Fibroblast of skin of scalp (primary cell): ENCODE data around the gene RPUSD4. TPM values are rescaled to one million over a fixed set of nuclear protein-coding genes. Genes with fewer than 3 reads are reported as not detected.
A peak's percentile ranks its signal among the peaks of the same experiment; 100 is the strongest.
"Not testable (repeated sequence)": the region's sequence is repeated elsewhere in the genome, so short reads cannot be mapped to it uniquely, and the experiment has no call there.

ENCODE experiments used
- DNase-seq: peaks from one replicate; pipeline ENCODE4 v3.0.0-alpha.2; 2013
- polyA plus RNA-seq, 2 experiments: library from polyadenylated mRNA; unstranded; fragments of 120-200 nt; gene quantifications; one replicate each; pipeline ENCODE4 v1.2.1, GENCODE V29; 2013; ENCODE audit not compliant: insufficient read length in 2 of 2

RPUSD4 gene
- 19.6 TPM for polyA plus RNA-seq (2013, experiment 1 of 2; ENCODE audit: insufficient read length)
- polyA plus RNA-seq (2013, experiment 2 of 2; ENCODE audit: insufficient read length): 19.1 TPM

GRCh38 chr11:126211236-126212088, at the start of gene RPUSD4, which contains the start of gene FAM118B:
TSS of gene RPUSD4 (minus strand) at chr11:126211650. CDS start at chr11:126211638, 12 bp downstream.
TSS of gene FAM118B (plus strand) at chr11:126211782. CDS start at chr11:126235002, 23,220 bp downstream.
- peak; percentile 96 for DNase-seq

GRCh38 chr11:126257764-126258163, 46.3 kb upstream of the RPUSD4 start:
- peak; percentile 40 for DNase-seq

DNA sequence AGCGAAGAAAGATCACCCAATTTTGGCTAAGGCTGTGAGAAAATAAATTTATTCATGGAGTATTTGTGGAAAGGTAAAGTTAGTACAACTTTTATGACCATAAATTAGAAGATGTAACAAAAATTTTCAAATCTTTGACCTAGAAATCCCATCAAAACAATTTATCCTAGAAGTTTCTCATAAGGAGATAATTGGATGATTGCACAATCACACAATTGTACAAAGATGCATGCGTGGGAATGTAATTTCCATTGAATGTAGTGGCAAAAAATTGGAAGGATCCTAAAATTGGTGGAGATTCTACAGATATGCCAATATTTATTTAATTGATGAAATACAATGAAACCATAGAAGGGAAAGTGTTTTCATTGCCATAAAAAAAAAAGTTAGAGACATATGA, 45.7 kb upstream of the RPUSD4 start:
- DNase-seq: no peak

DNA sequence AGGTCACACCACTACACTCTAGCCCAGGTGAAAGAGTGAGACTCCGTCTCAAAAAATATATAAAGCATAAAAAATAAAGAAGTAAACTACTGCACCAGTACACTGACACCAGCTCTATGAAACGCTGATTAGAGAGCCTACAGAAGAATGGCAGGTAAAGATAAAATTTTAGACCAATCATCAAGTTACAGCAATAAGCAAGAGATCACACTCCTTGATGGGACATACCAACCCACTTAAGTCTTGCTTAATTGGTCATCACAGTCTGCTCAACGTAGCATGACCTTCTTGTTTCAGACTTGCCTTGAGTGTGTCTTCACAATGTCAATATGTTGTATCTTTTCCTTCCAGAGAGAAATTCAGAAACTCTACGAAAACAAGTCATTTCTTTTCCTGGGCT, 44.8 kb upstream of the RPUSD4 start:
- no peak for DNase-seq

DNA sequence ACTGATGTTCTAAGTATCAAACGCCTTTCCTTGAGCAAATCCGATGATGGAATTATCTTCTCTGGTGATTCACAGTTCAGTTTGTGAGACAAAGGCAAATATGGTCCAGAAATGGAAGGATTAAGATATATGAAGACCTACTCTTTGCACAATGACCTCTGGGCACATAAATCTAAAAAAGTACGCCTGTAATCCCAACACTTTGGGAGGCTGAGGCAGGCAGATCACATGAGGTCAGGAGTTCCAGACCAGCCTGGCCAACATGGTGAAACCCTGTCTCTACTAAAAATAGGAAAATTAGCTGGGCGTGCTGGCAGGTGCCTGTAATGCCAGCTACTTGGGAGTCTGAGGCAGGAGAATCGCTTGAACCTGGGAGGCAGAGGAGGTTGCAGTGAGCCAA, 44.1 kb upstream of the RPUSD4 start:
- DNase-seq: not testable (repeated sequence)

DNA sequence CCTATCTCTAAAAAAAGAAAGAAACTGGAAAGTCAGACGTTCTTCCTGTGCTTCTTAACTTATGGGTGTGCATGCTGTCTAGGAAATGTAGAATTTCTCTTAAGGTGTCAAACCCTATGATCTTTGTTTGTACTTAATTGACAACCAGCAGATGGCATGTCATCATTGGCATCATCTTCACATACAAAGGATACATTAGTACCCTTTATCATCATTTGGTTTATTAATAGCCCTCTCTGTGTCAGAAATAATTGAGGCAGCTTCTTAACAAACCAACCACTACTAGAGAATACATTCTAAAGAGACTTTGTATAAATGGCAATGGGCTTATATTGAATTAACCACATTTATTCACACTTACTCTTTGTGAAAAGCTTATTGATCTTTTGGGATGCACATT, 43.4 kb upstream of the RPUSD4 start:
- DNase-seq: no peak

GRCh38 chr11:126253265-126253664, 41.8 kb upstream of the RPUSD4 start:
- no peak for DNase-seq

- DNase-seq: no peak
Observed at GRCh38 chr11:126246636-126247035, 35.2 kb upstream of the RPUSD4 start.

DNA sequence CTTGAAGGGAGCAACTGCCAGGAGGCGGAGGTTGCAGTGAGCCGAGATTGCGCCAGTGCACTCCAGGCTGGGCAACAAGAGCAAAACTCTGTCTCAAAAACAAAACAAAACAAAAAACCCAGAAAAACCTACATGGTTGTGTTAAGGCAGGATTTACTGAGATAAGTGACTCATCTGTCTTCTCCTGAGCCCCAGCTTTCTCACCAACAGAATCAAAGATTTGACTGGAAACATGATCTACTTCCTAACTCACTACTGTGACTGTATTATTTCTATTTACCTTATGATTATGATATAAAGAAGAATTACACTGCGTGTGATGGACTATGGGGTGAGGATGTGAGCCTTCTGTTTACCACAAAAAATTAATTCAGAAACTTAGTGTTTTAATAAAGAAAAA, 21.9 kb upstream of the RPUSD4 start:
- DNase-seq: no peak

DNA sequence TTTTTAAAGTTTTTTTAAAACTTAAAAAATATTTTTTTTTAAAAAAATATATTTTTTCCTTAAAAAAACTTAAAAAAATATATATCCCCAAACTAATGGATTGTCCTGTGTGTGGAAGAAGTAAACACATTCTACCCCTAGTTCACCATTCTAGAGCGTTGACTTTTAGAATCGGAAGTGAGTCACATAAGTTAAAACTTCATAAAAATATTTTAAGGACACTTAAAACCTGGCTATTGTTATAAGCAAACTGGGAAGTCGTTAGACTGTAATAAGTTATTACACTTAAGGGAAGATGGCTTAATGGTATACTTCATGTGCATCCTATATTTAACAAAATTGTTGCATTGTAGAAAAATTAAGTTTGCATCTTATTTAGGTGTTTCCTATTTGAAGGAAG, 21.2 kb upstream of the RPUSD4 start:
- DNase-seq: no peak

DNA sequence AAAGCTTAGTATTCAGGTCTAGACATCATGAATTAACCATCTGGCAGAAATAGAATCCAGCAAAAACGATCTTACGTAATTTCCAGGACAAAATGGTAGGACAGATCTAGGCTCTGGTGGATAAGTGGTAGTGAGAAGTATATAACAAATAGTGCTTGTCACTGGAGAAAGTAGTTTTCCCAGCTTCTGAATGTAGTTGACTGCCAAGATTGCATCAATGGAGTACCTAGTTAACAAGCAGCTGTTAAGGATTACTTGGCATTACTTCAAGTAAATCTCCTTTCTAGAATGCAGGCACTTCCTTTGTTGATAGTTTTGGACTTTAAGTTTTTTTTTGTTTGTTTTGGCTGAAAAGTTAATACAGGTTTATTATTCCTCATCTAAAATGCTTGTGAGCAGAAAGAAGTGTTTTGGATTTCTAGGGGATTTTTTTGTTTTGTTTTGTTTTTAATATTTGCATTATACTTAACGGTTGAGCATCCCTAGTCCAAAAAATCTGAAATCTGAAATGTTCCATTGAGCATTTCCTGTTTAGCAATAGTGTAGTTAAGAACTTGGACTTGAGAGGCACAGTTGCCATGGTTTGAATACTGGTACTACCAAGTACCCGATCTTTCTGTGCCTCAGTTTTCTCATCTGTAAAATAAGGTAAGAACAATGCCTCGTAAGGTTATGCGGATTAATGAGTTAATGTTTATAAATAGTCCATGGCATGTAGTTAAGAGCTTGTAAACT, 20.4 kb upstream of the RPUSD4 start:
- no peak for DNase-seq

DNA sequence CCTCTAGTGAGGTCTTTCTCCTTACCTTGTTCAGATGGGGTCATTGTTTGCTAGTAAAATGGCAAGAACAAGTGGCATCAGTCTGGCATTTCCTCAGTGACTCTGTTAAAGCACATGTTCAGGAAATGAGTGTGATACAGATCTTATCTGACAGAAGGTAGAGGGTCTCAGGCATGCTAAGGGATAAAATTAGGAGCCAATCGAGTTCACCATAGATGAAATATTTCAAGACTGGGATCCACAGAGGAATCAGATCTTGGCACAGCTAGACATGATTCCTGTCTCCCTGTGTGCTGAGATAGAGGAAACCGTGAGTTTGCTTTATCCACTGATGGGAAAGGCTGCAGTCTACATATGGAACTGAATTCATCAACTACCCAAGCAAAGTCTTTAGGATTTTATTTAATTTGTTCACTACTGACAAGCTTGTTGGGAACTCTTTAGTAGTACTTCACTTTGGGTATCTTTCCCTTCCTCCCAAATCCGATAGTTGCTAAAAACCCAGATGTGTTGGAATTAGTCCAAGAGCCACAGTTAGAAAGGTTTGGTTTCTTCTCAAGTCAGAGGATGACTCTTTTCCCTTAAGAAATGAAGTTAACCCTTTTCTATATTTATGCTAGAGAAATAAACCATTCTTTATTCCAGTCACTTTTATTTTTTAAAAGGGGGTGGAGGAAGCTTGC, 18.5 kb upstream of the RPUSD4 start:
- peak; percentile 6 for DNase-seq

- DNase-seq: no peak
Observed at GRCh38 chr11:126226334-126227084, 15.1 kb upstream of the RPUSD4 start.

DNA sequence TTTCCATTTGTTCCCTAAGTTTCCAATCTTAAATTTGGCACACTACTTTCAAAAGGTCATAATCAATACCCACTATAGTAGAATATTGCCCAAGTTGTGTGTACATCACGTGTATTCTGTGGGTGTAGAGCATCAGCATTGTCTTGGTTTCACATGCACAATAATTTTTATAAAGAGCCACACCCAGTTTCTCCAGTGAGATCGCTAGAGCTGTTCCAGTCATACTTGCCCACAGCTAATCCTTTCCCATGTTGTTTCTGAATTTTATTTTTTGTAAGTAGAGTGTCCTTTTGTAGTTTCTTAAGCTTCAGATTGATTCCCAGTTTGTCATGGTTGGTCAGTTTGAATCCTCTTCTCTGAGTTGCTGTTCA, 13.8 kb upstream of the RPUSD4 start:
- no peak for DNase-seq

DNA sequence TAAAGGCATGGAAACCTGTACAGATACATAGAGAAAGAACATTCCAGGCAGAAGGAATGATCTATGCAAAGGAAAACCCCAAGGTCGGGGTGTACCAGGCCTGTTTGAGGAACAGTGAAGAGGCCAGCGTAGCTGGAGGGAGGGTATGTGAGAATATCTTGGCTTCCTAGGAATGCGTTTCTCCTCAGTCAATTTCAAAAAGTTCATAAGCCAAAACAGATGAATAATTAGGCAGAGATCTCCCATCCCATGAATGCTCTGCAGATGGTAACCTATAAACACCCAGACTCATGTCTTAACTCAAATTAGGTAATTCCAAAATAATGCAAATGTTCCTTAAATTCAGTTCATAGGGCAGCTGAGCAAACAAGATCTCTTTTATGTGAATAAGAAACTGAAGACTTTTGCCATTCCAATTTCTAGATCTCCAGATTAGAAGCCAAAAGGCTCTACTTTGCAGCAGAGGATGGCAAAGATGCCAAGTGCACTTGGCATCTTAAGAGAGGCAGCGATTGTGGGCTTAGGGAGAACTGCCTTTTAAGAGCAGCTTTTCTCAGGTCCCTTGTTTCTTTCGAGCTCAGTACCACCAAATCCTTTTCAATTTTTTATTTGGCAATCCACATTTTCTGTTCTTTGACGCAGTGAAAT, 13.3 kb upstream of the RPUSD4 start:
- DNase-seq: no peak

DNA sequence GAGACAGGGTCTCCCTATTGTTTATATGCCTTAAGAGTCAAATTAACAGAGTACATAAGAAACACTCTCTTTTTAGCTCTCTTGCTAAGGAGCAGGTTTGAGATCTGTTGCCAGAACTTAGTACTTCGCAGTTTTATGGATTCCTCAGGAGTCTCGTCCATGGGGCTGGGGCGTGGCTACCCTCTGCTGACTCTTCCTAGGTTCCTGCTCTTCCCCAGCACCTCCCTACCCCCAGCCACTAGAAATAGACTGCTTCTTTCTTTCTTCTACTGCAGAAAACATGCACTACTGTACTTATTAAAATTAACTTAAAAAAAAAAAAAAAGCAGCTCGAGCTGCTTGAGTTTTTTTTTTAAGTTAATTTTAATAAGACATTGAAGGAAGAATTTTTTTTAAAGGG, 8.1 kb upstream of the RPUSD4 start:
- no peak for DNase-seq

GRCh38 chr11:126217491-126217890, 6.0 kb upstream of the RPUSD4 start:
- no peak for DNase-seq

- no peak for DNase-seq
Observed at GRCh38 chr11:126216526-126217305, 5.3 kb upstream of the RPUSD4 start.

DNA sequence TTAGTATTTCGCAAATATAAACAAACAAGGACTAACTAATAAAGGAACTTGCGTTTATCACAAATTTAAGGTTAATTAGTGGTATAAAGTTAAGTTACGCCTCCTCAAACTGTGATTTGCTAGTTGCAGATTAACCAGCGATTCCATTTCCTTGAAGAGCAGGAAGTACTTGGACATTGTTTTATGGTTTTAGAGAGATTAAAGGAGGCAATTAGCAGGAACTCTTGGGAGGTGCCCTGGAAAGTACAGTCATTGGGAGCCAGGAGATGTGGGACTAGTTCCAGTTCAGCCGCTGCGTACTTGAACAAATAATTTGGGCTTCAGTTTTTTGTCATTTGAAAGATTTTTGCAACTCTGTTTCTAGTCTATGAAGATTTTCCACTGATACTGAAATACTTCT, 3.4 kb upstream of the RPUSD4 start:
- no peak for DNase-seq

- no peak for DNase-seq
Observed at GRCh38 chr11:126214441-126214840, 3.0 kb upstream of the RPUSD4 start.

DNA sequence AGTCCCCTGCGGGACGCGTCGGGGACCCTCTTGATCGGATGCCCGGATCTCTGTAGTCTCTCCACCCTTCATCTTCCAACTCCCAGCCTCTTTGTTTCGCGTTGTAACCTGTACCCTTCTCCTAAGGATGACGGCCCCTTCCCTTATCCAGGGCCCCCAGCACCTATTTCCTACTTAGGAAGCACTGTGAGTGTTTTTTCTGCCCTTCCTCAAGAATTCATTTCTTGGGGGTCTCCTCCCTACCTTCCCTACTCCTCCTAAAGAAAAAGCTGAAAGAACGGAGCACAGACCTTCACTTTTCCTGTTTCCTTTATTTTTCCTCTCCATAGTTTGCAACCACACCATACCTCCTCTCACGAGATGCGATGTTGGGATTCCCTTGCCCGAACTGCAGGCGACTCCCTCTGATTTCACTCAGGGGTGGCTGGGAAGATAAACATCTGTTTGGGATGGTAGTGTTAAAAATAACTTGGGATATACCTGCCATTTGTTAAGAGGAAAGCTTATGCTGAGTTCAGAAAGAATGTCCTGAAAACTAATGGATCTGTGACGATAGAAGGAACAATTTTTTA, 725 bp upstream of the RPUSD4 start:
- no peak for DNase-seq
